Skin of body (tissue), 2 donors: Measurements from ENCODE around the gene DLD. TPM values are rescaled to one million over a fixed set of nuclear protein-coding genes. Genes with fewer than 3 reads are reported as not detected.
"Not testable (repeated sequence)": the region's sequence is repeated elsewhere in the genome, so short reads cannot be mapped to it uniquely, and the experiment has no call there.

Experiments
- DNase-seq: peaks from one replicate; lab custom pipeline; 2025; lab: John Stamatoyannopoulos, UW
- total RNA-seq: library from RNA; depleted of rRNA; stranded (reverse); fragments of >200 nt; gene quantifications from one replicate; pipeline ENCODE4 v1.2.3, GENCODE V29; 2014

DLD gene
- total RNA-seq, 1 donor from 2014 or later, result 73.5 TPM

GRCh38 chr7:107944411-107945169 lies 53.6 kb downstream of the DLD start:
- no peak for DNase-seq

GRCh38 chr7:107945332-107945731 lies 54.3 kb downstream of the DLD start:
- no peak for DNase-seq

DNA sequence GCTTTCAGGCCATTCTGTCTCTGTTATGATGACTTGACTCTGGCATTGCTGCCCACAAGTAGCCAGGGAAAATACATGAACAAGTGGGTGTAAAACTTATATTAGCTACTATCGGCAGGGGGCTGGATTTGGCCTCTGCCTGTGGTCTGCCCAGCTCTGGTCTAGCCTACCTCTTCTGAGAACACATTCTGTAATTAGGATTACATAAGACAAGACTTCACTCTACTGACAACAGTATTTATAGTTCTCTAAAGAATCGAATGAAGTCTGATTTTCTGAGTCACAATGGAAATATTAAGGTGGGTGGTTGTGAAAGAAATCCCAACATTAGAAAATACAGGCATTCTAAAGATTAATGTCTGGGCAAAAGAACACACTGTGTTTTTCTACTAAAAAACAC lies 55.5 kb downstream of the DLD start:
- no peak for DNase-seq

DNA sequence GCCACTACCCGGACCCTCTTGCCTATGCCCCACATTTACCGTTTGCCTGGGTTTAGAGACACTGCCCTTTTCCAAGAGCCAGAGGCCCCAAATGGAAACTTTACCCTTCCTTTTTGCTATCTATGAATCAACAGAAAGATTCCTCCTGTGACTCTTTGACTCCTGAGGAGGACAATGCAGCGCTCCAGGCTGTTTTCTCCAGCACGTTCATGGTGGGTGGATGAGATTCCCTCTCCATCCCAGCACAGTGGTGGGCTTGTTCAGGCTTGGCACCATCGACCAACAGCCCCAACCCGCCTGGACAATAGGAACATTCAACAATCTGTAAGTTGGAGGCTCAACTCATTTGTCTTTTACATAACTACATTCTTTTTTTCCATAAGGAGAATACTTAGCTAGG lies 55.9 kb downstream of the DLD start:
- no peak for DNase-seq

- DNase-seq, result no peak
Observed at GRCh38 chr7:107948645-107949442, 57.9 kb downstream of the DLD start.

- DNase-seq, result no peak
Observed at GRCh38 chr7:107949443-107949935, 58.5 kb downstream of the DLD start.

GRCh38 chr7:107951172-107951787 lies 60.3 kb downstream of the DLD start:
- DNase-seq, result no peak

- DNase-seq, result no peak
Observed at GRCh38 chr7:107951896-107952295, 60.9 kb downstream of the DLD start.

DNA sequence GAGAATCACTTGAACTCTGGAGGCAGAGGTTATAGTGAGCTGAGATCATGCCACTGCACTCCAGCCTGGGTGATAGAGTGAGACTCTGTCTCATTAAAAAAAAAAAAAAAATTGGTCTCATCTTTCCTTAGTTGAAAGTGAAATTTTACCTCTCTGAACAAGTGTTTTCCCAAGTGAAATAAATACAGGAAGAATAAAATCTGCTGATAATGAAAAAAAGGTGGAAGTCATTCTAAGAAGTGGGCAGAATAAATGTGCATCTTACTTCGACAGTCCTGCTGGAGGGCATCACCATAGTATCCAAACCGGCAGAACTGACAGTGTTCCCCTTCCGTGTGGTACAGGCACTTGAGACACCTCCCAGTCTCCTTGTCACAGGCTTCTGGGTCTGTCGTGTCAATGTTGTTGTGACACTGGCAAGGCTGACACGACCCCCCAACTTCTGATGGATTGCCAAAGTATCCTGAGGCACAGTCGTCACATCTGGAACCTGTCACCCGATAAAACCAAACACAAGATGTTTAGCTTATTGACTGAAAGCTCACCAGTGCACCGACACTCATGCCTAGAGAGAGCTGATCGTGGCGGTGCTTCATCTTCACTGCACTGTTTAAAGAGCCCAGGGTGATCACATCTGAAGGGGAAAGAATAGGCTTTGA lies 62.4 kb downstream of the DLD start:
- DNase-seq, result no peak

DNA sequence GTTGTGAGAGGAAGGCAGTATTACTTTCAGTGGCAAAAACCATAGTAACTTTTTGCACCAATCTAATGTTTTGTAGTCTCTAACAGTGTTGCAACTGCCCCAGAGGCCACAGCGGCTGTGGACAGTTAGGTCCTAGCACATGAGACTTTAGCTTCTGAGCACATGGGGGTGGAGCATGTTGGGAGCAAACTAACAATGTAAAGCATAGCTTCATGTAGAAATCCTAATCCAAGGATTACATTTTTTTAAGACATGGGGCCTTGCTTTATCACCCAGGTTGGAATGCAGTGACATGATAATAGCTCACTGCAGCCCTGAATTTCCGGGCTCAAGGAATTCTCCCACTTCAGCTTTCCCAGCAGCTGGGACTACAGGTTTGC lies 62.9 kb downstream of the DLD start:
- DNase-seq, result no peak

DNA sequence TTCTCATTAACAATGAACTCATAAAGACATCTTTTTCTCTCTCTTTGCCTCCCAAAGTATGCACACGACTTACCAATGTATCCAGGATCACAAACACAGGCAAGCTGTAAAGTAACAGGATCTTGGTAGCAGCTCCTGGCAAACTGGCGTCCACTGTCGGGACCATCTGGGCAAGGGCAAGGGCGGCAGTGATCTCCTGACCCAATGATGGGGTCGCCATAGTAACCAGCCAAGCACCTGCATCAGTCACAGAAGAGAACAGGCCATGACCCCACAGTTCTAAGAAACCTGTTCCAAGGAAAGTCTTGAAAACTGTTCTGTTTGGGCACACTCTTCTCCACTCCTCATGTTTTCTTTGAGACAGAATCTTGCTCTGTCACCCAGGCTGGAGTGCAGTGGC lies 64.4 kb downstream of the DLD start:
- DNase-seq, result no peak

DNA sequence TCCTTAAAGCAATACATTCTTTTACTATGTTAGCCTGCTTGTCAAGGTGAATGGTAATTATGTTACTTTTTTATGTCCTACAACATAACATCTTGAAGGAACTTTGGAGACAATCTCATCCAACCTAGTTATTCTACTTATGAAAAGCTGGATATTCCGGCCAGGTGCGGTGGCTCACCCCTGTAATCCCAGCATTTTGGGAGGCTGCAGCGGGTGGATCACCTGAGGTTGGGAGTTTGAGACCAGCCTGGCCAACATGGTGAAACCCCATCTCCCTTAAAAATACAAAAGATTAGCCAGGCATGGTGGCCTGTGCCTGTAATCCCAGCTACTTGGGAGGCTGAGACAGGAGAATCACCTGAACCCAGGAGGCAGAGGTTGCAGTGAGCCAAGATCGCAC lies 66.0 kb downstream of the DLD start:
- not testable (repeated sequence) for DNase-seq

- no peak for DNase-seq
Observed at GRCh38 chr7:107957436-107957835, 66.5 kb downstream of the DLD start.

- DNase-seq, result no peak
Observed at GRCh38 chr7:107958764-107959526, 68.0 kb downstream of the DLD start.

DNA sequence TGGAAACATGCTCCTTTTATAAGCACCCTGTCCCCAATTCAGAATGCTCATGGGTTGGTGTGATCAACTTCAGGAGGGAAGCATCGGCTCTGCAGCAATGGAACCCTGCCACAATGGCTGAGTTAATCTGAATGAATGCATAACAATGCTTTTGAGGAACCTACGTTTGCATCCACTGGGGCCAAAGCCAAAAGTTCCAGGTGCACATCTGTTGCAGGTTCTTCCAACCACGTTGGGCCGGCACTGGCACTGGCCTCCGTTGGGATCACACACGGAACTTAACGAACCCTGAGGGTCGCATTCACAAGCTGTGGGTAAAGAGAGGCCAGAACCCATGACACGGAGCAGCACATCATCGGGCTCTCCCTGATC lies 68.5 kb downstream of the DLD start:
- DNase-seq, result no peak

GRCh38 chr7:107960272-107960671 lies 69.3 kb downstream of the DLD start:
- DNase-seq, result no peak

DNA sequence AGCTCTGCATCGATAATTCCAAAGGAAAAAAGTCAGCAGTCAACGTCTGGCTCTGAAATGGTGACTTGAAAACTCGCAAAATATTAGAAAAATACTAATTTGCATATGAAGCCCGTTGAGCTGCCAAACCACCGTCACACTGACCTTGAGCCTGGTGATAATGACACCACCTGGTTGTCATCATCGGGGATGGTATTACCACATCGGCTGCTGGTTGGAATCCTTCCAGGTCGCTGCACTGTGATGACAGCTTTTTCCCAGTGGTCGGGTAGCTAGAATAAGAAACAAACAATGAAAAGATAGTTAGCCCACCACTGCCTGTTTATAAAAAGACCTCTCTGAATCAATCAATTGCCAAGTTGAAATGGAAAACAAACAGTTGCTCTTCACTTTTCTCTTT lies 70.4 kb downstream of the DLD start:
- DNase-seq, result no peak

- no peak for DNase-seq
Observed at GRCh38 chr7:107962817-107963216, 71.8 kb downstream of the DLD start.

- DNase-seq, result no peak
Observed at GRCh38 chr7:107964510-107964909, 73.5 kb downstream of the DLD start.

- DNase-seq, result peak; percentile 36
Observed at GRCh38 chr7:107966711-107967110, 75.7 kb downstream of the DLD start.

DNA sequence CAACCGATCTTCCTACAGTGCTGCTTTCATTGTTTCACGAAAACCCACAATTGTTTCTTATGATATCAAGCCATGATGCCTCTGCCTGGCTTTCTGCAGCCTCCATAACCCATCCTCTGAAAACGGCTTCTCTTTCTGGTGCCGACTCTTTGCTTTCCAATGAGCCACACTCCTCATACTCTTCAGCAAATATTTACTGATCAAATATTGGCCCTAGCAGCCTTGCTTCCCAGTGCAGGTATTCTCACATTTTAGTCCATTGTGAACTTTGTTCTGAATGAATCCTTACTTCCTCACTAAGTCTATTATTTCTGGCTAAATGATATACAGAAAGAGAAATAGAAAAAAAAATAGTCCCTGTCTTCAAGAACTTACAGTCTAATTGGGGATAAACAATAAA lies 76.4 kb downstream of the DLD start:
- DNase-seq, result no peak
